HG03354 (cell line): Measurements from ENCODE around the gene HGFAC.

Experiments used
- ATAC-seq: cut with Tn5 transposase; IDR thresholded peaks from one replicate; pipeline ENCODE4 v1.9.1; 2021; ENCODE audit warnings: mild to moderate bottlenecking; ENCODE audit not compliant: unreplicated experiment, poor library complexity, severe bottlenecking

Gene HGFAC

DNA sequence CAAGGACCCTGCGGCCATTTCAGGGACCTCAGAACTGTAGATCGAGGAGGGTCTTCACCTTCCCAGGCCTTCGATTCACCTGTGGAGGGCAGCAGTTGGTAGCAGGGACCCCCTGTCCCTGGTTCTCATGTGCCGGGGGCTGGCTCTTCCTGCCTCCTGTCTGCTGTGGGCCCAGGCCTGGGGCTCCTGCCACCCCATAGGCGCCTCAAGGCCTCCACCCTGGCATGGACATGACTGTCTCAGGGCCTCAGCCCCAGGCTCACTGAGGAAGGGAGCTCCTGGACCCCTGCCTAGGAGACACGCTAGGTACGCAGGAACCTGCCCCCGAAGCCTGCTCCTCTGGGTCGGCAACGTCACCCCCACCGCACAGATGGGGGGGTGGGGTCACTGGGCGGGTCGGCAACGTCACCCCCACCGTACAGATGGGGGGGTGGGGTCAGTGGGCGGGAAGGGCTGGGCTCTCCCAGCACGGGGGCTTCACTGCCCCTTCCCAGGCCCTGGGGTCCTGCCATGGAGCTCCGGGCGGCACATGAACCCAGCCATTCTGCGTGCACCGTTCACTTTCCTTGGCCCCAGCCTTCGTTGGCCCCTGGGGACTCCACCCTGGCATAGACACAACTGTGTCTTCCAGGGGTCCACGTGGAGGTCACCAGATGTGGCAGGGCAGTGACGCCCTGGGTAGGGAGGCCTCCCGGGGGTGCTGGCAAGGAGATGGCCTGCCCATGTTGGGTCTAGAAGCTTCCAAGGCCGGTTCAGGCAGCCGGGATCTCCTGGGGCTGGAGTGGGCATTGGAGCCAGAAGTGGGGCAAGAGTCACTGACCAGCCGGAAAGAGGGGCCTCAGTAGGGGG lies 3.5 kb upstream of the HGFAC start:
- ATAC-seq = no peak

DNA sequence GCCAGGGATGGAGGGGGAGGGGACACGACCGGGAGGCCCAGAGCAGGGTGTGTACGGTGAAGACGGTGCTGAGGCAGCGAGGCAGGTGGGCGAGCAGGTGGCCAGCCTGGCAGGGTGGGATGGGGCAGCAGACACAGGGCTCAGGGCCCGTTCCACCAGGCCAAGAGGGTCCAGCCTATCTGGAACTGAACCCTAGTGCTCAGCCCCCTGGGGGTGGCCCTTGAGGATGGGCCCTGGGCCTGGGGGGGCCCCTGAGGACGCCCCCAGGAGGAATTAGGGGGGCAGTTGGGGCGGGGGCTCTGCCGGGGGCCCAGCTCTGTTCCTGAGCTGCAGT lies 3.0 kb upstream of the HGFAC start:
- ATAC-seq = no peak

DNA sequence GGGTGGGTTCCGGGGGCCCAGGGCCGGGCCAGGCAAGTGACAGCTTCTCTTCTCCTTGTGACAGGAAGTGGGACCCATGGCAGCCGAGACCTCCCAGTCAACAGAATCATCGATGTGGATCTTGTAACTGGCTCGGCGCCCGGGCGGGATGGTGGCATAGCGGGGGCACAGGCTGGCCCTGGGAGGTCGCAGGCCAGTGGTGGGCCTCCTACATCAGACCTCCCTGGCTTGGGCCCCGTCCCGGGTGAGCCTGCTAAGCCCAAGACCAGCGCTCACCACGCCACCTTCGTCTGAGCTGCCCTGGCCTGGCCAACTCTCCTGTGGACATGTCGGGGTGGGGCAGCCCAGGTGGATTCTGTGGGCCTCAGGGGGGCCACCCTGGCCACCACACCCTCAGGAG lies 2.4 kb upstream of the HGFAC start:
- no peak for ATAC-seq

DNA sequence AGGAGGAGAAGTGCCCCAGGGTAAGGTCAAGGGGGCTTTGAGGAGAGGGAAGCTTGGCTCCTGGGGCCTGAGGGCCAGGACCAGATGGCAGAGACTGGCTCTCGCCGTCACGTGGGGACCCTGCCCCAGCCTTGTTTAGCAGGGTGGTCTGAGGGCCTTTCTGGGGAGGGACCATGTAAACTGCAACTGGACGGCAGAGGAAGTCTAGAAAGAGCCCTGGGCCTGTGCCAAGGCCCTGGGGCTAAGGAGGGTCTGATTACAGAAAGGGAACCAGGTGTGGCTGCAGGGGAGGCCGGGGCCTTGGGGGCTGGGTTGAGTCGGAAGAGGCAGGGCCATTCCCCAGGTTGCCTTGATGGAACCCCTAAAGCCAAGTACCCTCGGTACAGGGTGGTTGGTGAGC lies 1.8 kb upstream of the HGFAC start:
- ATAC-seq = no peak

DNA sequence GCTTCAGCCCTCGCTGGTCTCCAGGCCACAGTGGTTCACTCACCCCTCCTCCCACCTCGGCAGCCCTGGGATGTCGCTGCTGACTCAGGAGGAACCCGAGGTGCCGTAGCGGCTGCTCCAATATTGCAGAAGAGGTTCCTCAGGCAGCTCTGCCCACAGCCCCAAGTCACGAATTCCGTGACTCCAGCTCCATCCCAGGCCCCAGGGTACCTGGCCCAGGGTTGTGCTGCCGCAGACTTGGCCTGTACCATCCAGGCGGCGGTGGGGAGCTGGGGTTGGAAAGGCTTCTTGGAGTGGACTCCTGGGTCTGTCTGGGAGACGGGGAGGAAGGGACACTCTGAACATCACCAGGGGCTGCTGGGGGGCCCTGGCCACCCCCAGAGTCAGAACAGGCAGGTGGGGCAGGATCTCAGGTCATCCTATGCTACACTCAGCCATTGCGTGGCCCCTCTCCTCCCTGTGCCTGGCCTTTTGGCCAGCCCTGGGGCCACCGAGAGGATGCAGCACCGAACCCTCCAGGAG lies 728 bp upstream of the HGFAC start:
- ATAC-seq = no peak

DNA sequence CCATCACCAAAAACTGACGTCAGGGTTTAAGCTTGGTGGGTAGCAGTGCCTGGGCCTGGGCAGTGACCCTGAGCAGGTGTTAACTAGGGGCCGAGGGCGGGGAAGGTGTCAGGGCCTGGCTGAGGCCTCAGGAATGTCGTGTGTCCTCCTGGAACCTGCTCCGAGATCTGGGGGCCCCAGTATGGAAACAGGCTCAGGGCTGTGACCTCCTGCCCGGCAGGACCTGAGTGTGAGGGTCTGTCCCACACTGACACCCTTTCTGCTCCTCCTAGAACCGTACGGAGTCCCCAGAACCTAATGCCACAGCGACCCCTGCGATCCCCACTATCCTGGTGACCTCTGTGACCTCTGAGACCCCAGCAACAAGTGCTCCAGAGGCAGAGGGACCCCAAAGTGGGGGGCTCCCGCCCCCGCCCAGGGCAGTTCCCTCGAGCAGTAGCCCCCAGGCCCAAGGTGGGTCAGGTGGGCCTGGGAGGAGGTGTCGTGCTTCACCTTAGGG lies 741 bp downstream of the HGFAC start:
- no peak for ATAC-seq

DNA sequence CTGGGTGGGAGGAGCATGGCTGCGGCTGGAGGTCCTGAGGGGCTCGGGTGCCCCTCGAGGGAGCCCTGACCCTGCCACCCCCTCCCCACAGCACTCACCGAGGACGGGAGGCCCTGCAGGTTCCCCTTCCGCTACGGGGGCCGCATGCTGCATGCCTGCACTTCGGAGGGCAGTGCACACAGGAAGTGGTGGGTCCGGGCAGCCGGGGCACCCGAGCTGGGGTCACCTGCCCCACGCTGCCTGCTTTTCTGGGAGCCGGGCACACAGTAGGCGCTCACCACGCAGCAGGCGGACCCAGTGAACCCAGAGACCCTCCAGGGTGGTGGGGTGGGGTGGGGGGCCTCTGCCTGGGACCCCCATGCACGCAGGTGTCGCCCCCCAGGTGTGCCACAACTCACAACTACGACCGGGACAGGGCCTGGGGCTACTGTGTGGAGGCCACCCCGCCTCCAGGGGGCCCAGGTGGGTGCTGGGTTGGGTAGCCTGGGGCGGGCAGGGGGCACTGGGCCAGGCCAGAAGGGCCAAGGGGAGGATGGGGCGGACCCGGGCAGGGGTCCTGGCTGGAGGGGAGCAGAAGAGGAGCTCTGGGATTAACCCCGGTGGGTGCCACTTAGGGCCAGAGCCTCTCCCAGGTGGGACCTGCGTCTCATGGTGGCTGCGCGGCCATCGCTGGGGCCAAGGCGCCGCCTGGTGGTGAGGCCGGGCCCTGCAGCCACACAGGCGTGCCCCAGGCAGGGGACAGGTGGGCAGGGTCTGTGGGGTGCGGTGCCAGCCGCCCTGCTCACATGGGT lies 1.4 kb downstream of the HGFAC start:
- peak; percentile 75 for ATAC-seq

DNA sequence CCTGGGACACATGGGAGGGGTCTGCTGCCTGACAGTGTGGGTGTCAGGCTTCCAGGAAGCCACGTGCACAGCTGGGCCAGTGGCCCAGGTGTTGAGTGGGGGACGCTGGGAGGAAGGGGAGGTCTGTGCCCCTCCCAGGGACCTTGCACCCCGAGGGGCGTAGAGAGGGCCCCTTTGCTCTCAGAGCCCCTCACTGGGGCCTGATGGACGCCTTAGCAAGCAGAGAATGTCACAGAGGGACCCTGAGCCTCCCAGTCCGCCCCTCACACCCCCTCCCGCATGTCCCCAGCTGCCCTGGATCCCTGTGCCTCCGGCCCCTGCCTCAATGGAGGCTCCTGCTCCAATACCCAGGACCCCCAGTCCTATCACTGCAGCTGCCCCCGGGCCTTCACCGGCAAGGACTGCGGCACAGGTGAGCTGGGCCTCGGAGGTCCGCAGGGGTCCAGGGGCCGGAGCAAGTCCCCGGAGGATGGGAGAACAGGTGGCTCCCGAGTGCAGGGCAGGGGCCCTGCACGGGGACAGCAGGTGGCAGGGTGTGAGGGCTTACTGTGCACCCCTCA lies 2.1 kb downstream of the HGFAC start:
- no peak for ATAC-seq

DNA sequence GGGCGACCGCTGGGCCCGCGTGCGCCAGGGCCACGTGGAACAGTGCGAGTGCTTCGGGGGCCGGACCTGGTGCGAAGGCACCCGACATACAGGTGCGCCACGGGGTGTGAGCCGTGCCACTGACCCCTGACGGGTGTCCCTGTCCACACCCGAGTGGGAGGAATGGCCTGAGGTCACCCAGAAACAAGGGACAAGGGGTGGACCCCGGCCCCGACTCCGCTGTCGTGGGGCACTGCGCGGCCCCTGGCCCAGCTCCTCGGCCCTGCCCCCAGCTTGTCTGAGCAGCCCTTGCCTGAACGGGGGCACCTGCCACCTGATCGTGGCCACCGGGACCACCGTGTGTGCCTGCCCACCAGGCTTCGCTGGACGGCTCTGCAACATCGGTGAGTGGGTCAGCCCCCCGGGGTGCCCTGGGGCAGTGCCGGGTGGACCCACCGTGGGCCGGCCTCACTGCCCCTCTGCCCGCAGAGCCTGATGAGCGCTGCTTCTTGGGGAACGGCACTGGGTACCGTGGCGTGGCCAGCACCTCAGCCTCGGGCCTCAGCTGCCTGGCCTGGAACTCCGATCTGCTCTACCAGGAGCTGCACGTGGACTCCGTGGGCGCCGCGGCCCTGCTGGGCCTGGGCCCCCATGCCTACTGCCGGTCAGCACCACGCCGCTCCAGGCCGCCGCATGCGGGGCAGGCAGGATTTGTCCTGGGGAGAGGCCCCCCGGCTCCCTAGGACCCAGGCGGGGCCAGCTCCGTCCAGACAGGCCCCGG lies 2.8 kb downstream of the HGFAC start:
- no peak for ATAC-seq

DNA sequence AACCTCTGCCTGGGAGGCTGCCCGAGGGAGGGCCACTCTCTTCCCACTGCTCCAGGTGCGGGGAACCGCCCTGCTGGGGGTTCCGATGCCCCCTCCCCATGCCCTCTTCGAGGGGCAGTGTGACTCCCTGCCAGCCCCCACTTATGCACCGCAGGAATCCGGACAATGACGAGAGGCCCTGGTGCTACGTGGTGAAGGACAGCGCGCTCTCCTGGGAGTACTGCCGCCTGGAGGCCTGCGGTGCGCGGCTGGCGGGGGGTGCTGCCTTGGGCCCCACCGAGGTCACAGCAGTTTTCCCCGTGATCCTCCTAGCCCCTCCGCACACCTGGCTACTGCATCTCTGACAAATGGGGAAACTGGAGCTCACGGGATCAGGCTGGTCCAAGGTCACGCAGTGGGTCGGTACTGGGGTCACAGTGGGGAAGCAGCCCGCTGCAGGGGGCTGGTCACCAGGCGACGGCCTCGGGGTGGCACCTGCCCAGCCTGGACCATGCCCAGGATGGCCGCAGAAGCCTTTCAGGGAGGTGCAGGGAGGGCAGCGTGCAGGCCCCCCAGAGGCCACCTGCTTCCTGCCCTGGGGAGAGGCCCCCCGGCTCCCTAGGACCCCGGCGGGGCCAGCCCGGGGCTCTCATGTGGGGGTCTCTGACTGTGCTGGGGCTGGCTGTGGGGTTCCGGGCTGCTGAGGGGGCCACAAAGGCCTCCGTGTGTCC lies 3.5 kb downstream of the HGFAC start:
- ATAC-seq = no peak

DNA sequence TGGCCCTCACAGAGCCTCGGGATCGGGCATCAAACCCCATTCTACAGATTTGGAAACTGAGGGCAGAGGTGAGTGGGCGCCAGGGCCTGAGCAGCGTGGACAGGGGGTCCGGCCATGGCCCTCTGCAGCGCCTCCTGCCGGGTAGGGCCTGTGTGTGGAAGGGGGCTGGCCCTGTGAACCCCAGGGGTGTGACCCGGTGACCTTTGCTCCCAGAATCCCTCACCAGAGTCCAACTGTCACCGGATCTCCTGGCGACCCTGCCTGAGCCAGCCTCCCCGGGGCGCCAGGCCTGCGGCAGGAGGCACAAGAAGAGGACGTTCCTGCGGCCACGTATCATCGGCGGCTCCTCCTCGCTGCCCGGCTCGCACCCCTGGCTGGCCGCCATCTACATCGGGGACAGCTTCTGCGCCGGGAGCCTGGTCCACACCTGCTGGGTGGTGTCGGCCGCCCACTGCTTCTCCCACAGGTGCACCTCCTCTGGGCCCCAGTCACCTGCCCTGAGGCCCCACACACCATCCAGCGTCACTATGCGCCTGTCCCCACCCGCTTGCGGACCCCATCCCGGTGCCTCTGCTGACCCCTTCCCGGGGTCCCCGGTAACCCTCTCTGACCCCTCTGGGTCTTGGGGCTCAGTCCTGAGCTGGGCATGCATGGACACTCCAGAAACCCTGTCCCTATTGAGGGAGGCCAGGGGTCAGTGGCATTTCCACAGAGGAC lies 4.2 kb downstream of the HGFAC start:
- no peak for ATAC-seq

DNA sequence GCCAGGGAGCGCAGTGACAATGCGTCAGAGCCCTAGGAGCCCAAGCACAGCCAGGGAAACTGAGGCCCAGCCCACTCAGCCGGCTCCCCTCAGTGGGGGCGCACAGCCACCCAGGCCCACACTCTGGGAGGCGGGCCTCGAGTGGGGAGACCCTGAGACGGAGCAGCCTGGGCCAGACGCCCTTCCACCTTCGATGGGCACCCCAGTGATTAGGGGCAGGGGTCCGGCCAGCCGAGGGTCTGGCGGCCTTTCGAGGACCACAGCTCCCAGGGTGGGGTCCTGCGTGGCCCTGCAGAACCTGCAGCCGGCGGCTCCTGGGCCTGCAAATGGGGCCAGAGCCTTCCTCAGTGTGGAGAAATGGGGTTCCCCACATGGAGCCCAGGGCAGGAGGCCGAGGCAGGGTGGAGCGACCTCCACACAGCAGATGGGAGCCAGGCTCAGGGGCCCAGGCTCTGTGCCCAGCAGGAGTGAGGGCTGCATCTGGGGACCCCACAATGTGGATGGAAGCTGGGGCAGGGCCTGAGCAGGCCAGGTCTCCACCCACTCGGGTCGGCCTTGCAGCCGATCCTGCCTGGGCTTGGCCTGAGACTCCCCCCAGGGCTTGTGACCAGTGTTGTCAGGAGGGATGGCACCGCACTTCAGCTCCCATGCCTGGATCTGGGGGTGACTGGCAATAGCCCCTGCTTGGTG lies 5.0 kb downstream of the HGFAC start:
- ATAC-seq = no peak

DNA sequence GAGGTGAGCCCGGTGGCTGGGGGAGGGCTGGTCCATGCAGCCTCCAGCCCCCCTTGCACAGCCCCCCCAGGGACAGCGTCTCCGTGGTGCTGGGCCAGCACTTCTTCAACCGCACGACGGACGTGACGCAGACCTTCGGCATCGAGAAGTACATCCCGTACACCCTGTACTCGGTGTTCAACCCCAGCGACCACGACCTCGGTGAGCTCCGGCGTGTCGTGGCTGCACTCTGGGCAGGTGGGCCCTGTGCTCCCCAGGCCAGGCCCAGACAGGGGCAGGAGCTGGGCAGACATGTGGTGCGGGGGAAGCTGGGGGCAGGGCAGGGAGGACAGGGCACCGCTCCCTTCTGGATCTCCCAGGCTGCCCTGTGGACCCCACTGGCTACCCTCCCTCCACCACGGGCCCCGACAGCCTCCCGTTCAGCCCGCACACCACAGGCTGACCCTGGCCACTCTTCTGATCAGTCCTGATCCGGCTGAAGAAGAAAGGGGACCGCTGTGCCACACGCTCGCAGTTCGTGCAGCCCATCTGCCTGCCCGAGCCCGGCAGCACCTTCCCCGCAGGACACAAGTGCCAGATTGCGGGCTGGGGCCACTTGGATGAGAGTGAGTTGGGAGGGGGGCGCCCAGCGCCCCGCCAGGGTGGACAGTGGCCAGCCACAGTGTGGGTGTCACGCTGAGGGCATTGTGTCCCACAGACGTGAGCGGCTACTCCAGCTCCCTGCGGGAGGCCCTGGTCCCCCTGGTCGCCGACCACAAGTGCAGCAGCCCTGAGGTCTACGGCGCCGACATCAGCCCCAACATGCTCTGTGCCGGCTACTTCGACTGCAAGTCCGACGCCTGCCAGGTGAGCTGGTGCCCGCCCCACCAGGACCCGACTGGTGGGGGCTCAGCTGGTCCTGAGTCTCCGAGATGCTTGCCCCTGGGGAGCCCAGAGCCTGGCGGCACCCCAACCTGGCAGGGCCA lies 5.9 kb downstream of the HGFAC start:
- no peak for ATAC-seq

DNA sequence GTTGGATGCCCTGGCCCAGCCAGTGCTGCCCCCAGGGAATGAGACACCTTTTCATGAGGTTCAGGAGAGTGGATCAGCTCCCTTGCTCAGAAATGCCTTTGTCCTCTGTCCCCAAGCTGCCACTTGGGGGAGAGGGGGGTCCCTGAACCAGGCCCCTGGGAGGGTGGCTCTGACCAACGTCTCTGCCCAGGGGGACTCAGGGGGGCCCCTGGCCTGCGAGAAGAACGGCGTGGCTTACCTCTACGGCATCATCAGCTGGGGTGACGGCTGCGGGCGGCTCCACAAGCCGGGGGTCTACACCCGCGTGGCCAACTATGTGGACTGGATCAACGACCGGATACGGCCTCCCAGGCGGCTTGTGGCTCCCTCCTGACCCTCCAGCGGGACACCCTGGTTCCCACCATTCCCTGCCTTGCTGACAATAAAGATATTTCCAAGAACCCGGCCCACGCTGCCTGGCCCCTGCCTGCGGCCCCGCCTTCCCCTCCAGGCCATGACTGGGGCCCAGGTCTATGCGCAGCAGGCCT lies 7.3 kb downstream of the HGFAC start:
- ATAC-seq = no peak

DNA sequence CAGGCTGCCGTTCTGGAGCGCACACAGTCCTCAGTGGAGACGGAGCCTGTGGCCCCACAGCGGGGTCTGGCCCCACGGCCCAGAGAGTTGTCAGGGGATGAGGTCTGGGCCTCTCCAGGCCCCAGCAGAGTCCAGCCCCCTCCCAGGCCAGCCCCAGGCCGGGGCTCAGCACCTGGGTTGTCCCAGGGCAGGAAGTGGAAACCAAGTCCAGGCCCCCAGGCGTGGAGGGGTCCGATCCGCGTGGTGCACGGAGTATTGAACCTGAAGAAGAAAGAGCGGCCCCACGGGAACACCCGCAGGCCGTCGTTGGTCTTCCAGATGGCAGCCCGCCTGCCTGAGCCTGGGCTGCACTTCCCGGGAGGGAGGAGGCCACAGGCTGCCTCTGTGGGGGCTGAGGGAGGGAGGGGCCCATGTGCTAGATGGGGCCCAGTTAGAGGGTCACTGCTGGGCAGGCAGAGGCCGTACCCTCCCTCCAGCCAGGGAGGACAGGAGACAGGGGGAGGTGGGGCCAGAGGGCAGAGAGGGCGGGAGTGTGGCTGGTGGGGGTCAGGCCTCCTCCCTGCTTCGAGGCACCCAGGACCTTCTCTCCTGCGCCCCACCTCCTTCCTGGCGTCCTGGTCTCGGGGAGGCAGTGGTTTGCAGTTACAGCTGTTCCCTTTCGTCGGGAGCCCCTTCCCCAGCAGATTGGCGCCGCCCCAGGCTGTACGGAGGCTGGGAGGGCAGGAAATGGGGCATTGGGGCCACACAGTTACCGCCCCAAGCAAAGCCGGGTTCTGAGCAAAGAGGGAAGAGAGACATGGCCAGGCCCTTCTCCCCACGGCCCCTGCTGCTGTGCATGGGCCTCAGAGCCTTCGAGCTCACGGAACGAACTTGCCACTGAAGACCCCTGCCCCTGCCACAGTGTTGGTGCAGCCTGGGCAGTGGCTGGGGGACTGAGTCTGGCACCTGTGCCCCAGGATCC lies 8.1 kb downstream of the HGFAC start:
- ATAC-seq = no peak

DNA sequence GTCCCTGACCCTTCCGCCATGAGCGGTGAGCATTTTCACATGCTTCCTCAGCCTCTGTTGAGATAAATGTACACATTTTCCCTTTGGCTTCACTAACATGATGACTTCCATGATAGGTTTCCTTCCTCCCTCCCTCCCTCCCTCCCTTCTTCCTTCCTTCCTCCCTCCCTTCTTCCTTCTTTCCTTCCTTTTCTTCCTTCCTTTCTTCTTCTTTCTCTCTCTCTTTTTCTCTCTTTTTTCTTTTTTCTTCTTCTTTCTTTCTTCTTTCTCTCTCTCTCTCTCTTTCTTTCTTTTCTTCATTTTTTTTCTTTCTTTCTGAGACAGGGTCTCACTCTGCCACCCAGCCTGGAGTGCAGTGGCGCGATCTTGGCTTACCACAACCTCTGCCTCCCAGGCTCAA lies 8.9 kb downstream of the HGFAC start:
- ATAC-seq = no peak
